WTC11 (cell line): Measurements from ENCODE around the gene FBRS. TPM values are rescaled to one million over a fixed set of nuclear protein-coding genes. Genes with fewer than 3 reads are reported as not detected.

Experiments
- ATAC-seq: fragments of 200-7000 bp; cut with Tn5 transposase; 2 replicates; pipeline ENCODE4 v1.10.0; 2021; ENCODE audit warnings: mild to moderate bottlenecking, moderate library complexity
- CTCF ChIA-PET: fragments of 300-600 bp; sonication (Branson Sonifier 250); formaldehyde crosslinking; loops from one replicate; lab custom pipeline; 2021; ENCODE audit warnings: antibody characterized with exemption; lab: Charles Lee
- POLR2A ChIA-PET: fragments of 350-600 bp; sonication (Branson Sonifier 250); formaldehyde crosslinking; loops from one replicate; lab custom pipeline; 2021; ENCODE audit warnings: antibody characterized with exemption; lab: Charles Lee
- DNase-seq: peaks from one replicate; pipeline ENCODE4 v3.0.0; 2021; ENCODE audit warnings: low spot score
- H3K27ac Mint-ChIP-seq: 2 replicates; pipeline ENCODE4 v1.8.0; 2021; ENCODE audit warnings: mixed read lengths
- H3K27me3 Mint-ChIP-seq: 2 replicates; pipeline ENCODE4 v1.8.0; 2021; ENCODE audit warnings: low read depth, mild to moderate bottlenecking, moderate library complexity, mixed read lengths
- H3K36me3 Mint-ChIP-seq: 2 replicates; pipeline ENCODE4 v1.8.0; 2021; ENCODE audit warnings: mixed read lengths
- H3K4me1 Mint-ChIP-seq: 2 replicates; pipeline ENCODE4 v1.8.0; 2022; ENCODE audit warnings: mixed read lengths
- H3K4me3 Mint-ChIP-seq: 2 replicates; pipeline ENCODE4 v1.8.0; 2021; ENCODE audit warnings: mild to moderate bottlenecking, moderate library complexity, mixed read lengths
- H3K9me3 Mint-ChIP-seq: 2 replicates; pipeline ENCODE4 v1.8.0; 2021; ENCODE audit warnings: mixed read lengths
- ATF1 ChIP-seq: sonication (generic); formaldehyde crosslinking; IDR thresholded peaks from 2 replicates; pipeline ENCODE4 v1.8.1; 2023; ENCODE audit warnings: mild to moderate bottlenecking, moderate library complexity, missing genetic modification reagents
- CBFB ChIP-seq: sonication (generic); formaldehyde crosslinking; IDR thresholded peaks from 2 replicates; pipeline ENCODE4 v1.8.1; 2022; ENCODE audit warnings: mild to moderate bottlenecking, low read depth, missing genetic modification reagents
- CREM ChIP-seq: sonication (generic); formaldehyde crosslinking; IDR thresholded peaks from 2 replicates; pipeline ENCODE4 v1.8.1; 2022; ENCODE audit warnings: mild to moderate bottlenecking, missing genetic modification reagents, moderate library complexity
- E2F1 ChIP-seq: sonication (generic); formaldehyde crosslinking; IDR thresholded peaks from 2 replicates; pipeline ENCODE4 v1.8.0; 2022; ENCODE audit warnings: mild to moderate bottlenecking, missing genetic modification reagents
- E2F4 ChIP-seq: sonication (generic); formaldehyde crosslinking; IDR thresholded peaks from 2 replicates; pipeline ENCODE4 v1.8.1; 2022; ENCODE audit warnings: low read depth, mild to moderate bottlenecking, moderate library complexity, missing genetic modification reagents, borderline replicate concordance
- EMX1 ChIP-seq: fragments of 250-450 bp; sonication (Bioruptor Pico); IDR thresholded peaks from 2 replicates; pipeline ENCODE4 v1.8.0; 2021; ENCODE audit warnings: mild to moderate bottlenecking
- FOXJ3 ChIP-seq: sonication (generic); formaldehyde crosslinking; IDR thresholded peaks from 2 replicates; pipeline ENCODE4 v1.9.0; 2021; ENCODE audit warnings: missing genetic modification reagents, mild to moderate bottlenecking, borderline replicate concordance
- FOXK1 ChIP-seq: sonication (generic); formaldehyde crosslinking; IDR thresholded peaks from 2 replicates; pipeline ENCODE4 v1.8.0; 2022; ENCODE audit warnings: mild to moderate bottlenecking, moderate library complexity, missing genetic modification reagents
- FOXP4 ChIP-seq: sonication (generic); formaldehyde crosslinking; IDR thresholded peaks from 2 replicates; pipeline ENCODE4 v1.8.0; 2022; ENCODE audit warnings: mild to moderate bottlenecking, missing genetic modification reagents
- GABPB1 ChIP-seq: sonication (generic); formaldehyde crosslinking; IDR thresholded peaks from 2 replicates; pipeline ENCODE4 v1.8.1; 2023; ENCODE audit warnings: mild to moderate bottlenecking, missing genetic modification reagents
- GRHL2 ChIP-seq: fragments of 250-450 bp; sonication (Bioruptor Pico); IDR thresholded peaks from 2 replicates; pipeline ENCODE4 v1.8.0; 2022; ENCODE audit warnings: mild to moderate bottlenecking, moderate library complexity; ENCODE audit not compliant: insufficient replicate concordance, severe bottlenecking
- HMGXB4 ChIP-seq: sonication (generic); formaldehyde crosslinking; IDR thresholded peaks from 2 replicates; pipeline ENCODE4 v1.8.1; 2023; ENCODE audit warnings: mild to moderate bottlenecking, moderate library complexity, missing genetic modification reagents
- JUN ChIP-seq: sonication (generic); formaldehyde crosslinking; IDR thresholded peaks from 2 replicates; pipeline ENCODE4 v1.8.0; 2023; ENCODE audit warnings: mild to moderate bottlenecking, missing genetic modification reagents
- NFATC4 ChIP-seq: fragments of 250-450 bp; sonication (Bioruptor Pico); IDR thresholded peaks from 2 replicates; pipeline ENCODE4 v1.9.0; 2021; ENCODE audit warnings: mild to moderate bottlenecking
- NFYB ChIP-seq: sonication (generic); formaldehyde crosslinking; conservative IDR thresholded peaks from 2 replicates; pipeline ENCODE4 v1.8.0; 2022; ENCODE audit warnings: low read depth, missing genetic modification reagents
- PRDM15 ChIP-seq: sonication (generic); formaldehyde crosslinking; IDR thresholded peaks from 2 replicates; pipeline ENCODE4 v1.8.0; 2022; ENCODE audit warnings: missing genetic modification reagents
- RELA ChIP-seq: sonication (generic); formaldehyde crosslinking; IDR thresholded peaks from 2 replicates; pipeline ENCODE4 v1.8.1; 2022; ENCODE audit warnings: missing genetic modification reagents, mild to moderate bottlenecking, borderline replicate concordance
- RORB ChIP-seq: fragments of 250-450 bp; sonication (Bioruptor Pico); IDR thresholded peaks from 2 replicates; pipeline ENCODE4 v1.9.0; 2021; ENCODE audit warnings: mild to moderate bottlenecking
- SMAD4 ChIP-seq: sonication (generic); formaldehyde crosslinking; IDR thresholded peaks from 2 replicates; pipeline ENCODE4 v1.8.0; 2022; ENCODE audit warnings: mild to moderate bottlenecking, missing genetic modification reagents
- ZBTB43 ChIP-seq: sonication (generic); formaldehyde crosslinking; IDR thresholded peaks from 2 replicates; pipeline ENCODE4 v1.8.1; 2023; ENCODE audit warnings: mild to moderate bottlenecking, missing genetic modification reagents
- ZNF232 ChIP-seq: sonication (generic); formaldehyde crosslinking; IDR thresholded peaks from 2 replicates; pipeline ENCODE4 v1.8.0; 2022; ENCODE audit warnings: mild to moderate bottlenecking, missing genetic modification reagents
- total RNA-seq: library from RNA; stranded (reverse); gene quantifications from 3 replicates; pipeline ENCODE4 v1.2.3, GENCODE V29; 2021

Gene FBRS
- total RNA-seq, 1 experiment from 2014 or later: 23.2 TPM

- no peak for TF ChIP-seq HMGXB4 (CRISPR knock-in tag)
- no peak for TF ChIP-seq PRDM15 (CRISPR knock-in tag)
- no peak for TF ChIP-seq ZNF232 (CRISPR knock-in tag)
- no peak for TF ChIP-seq RORB (CRISPR knock-in tag)
- TF ChIP-seq NFYB (CRISPR knock-in tag): peak; percentile 64; the same call in 1 of the 2 replicates
- no peak for TF ChIP-seq ATF1 (CRISPR knock-in tag)
- TF ChIP-seq E2F4 (CRISPR knock-in tag): no peak
- no peak for TF ChIP-seq GRHL2 (CRISPR knock-in tag)
- TF ChIP-seq ZBTB43 (CRISPR knock-in tag): no peak
- TF ChIP-seq E2F1 (CRISPR knock-in tag): no peak
- peak; percentile 61 for TF ChIP-seq FOXK1 (CRISPR knock-in tag)
These were observed at the start of gene FBRS (continued) for GRCh38 chr16:30657866-30658730.

- peak; percentile 46 for DNase-seq
- ATAC-seq: peak; percentile 32
- peaks cover 3% of the 10 kb centered on the region; the same call in 1 of the 2 replicates for H3K4me1 Mint-ChIP-seq
- H3K27me3 Mint-ChIP-seq: no peaks in the 10 kb centered on the region; the same call in 1 of the 2 replicates
- TF ChIP-seq NFATC4 (CRISPR knock-in tag) (no peak), JUN (no peak), FOXP4 (CRISPR knock-in tag) (0 out of 2 replicates have a peak, but pooled peaks have one; percentile 51), CREM (CRISPR knock-in tag) (0 out of 2 replicates have a peak, but pooled peaks have one; percentile 3), SMAD4 (CRISPR knock-in tag) (0 out of 2 replicates have a peak, but pooled peaks have one; percentile 37), GABPB1 (CRISPR knock-in tag) (0 out of 2 replicates have a peak, but pooled peaks have one; percentile 12), FOXK1 (CRISPR knock-in tag) (peak; percentile 22; the same call in 1 of the 2 replicates), RELA (0 out of 2 replicates have a peak, but pooled peaks have one; percentile 20), FOXJ3 (CRISPR knock-in tag) (no peak), EMX1 (CRISPR knock-in tag) (no peak), CBFB (CRISPR knock-in tag) (no peak), ZNF232 (CRISPR knock-in tag) (0 out of 2 replicates have a peak, but pooled peaks have one; percentile 61)
- peak overlapping the region; percentile 41; the same call in 1 of the 2 replicates for H3K27ac Mint-ChIP-seq
- H3K9me3 Mint-ChIP-seq: no peaks in the 10 kb centered on the region
- ChIA-PET POLR2A (interaction anchor here (0.6 to 2.3 kb wide), 9 partner anchors 7 to 231 kb away, joined by 3 to 14 read pairs (median 5); partner anchors contain the start of genes DCTPP1, ZNF688 and ZNF785), CTCF (interaction anchor here (0.5 to 3.8 kb wide), 11 partner anchors 11 to 200 kb away, joined by 3 to 18 read pairs (median 6); partner anchors contain the start of gene DCTPP1)
- H3K36me3 Mint-ChIP-seq: peaks cover 24% of the 10 kb centered on the region
- H3K4me3 Mint-ChIP-seq: peak overlapping the region; percentile 84
These were observed 49.0 kb upstream of the FBRS start for GRCh38 chr16:30609002-30609925.
